HG03520 (cell line): ENCODE measurements around the gene TSR1.
"Not testable (repeated sequence)": the region's sequence is repeated elsewhere in the genome, so short reads cannot be mapped to it uniquely, and the experiment has no call there.

Experiments used
- ATAC-seq: cut with Tn5 transposase; IDR thresholded peaks from one replicate; pipeline ENCODE4 v1.9.1; 2021; ENCODE audit warnings: mild to moderate bottlenecking, moderate library complexity; ENCODE audit not compliant: unreplicated experiment

TSR1 gene

DNA sequence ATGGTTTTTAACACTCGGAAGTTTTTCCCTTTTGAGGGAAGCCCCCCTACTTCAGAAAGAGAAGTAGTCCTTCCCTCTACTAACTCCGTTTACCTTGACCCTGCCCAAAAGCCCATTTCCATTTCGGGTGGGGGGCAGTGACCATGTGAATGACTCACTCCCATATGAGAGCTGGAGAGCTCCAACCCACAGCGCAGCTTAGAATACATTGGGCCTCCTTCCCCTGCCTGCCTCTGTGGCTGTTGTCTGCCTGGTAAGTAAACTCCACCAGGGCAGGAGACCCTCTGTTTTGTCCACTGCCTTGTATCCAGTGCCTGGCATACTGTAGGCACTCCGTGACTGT lies 2.0 kb upstream of the TSR1 start:
- no peak for ATAC-seq

- ATAC-seq: peak; percentile 17
Observed at GRCh38 chr17:2337544-2338314, 1.5 kb upstream of the TSR1 start.

- peak; percentile 17 for ATAC-seq
Observed at GRCh38 chr17:2336852-2337543, 741 bp upstream of the TSR1 start, which contains the start of gene SGSM2. Gene SGSM2 (plus strand): TSS chr17:2337501. CDS start chr17:2337689, 188 bp downstream.

DNA sequence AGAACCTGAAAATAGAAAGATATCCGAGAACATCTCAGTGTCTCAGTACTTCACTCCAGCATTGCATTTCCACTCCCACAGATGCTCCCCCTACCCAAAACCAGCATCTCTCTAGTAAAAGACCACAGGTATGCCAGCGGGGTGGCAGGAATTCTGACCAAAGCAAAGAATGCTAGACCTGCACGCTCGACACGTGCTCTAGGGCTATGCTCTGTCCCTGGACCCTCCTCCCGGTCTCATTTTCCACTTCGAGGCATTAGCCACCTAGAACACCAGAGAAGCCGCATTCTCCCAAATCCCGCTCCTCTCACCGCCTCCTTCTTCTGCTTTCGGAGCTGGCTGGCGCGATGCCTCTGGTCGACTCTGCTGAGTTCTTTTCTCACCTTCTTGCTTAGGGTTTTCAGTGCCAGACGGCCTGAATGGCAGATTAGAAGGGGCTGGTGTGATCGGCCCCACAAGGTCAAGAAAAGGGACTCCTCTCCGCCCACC lies 487 bp downstream of the TSR1 start:
- ATAC-seq: no peak

DNA sequence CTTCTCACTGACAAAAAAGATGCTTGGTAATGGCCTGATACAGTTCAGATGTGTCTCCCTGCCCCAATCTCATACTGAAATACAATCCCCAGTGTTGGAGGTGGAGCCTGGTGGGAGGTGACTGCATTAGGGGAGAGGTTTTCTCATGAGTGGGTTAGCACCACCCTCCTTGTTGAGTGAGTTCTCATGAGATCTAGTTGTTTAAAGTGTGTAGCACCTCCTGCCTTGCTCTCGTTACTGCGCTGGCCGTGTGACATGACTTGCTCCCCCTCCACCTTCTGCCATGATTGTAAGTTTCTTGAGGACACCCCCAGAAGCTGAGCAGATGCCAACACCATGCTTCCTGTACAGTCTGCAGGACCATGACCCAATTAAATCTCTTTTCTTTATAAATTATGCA lies 5.0 kb downstream of the TSR1 start:
- ATAC-seq: no peak

- ATAC-seq: no peak
Observed at GRCh38 chr17:2323629-2324314, 12.5 kb downstream of the TSR1 start.

DNA sequence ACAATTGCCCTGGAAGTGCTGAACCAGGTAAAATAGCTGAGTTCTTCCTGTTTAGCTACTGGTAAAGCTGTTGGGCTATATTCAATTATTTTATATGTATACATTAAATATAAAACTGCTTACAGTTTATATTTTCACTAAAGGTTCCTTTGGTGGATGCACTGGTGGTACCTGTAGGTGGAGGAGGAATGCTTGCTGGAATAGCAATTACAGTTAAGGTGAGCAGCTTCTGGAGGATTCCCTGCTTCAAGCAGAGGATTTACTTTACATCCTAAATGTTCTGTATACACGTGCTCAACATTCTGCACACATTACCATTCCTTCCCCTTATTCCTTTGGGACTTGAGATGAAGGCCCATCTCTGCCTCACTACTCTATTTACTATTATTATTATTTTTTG lies 14.9 kb downstream of the TSR1 start:
- no peak for ATAC-seq

- ATAC-seq: no peak
Observed at GRCh38 chr17:2319051-2319450, 17.2 kb downstream of the TSR1 start.

DNA sequence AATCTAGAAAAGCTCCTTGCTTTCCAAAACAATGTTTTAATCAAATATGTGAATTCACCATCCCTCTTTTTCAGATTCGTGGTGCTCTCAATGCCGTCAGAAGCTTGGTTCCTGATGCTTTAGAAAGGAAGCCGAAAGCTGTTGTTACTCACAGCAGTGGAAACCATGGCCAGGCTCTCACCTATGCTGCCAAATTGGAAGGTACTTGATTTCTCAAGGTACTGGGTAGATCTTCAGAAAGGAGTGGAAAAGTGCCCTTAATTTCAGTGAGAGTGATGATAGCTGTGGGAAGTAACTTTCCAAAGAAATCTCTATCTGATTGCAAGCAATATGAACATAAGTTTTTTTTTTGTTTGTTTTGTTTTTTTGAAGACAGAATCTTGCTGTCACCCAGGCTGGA lies 18.5 kb downstream of the TSR1 start:
- ATAC-seq: no peak

GRCh38 chr17:2316916-2317205 lies 19.4 kb downstream of the TSR1 start:
- not testable (repeated sequence) for ATAC-seq

DNA sequence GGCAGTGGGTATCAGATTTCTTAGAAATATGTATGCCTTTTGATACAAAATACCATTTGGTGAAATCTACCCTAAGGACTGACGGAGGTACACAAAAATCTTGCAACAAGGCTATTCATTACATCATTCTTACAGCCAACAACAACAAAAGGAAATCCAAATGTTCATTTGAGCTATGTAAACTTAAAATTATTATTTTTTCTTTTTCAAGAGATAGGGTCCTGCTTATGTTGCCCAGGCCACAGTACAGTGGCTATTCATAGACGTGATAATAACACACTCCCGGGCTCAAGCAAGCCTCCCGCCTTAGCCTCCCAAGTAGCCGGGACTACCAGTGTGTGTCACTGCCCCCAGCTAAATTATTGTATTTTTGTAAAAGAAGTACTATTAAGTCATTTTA lies 23.5 kb downstream of the TSR1 start:
- no peak for ATAC-seq

GRCh38 chr17:2309338-2310154 lies 26.7 kb downstream of the TSR1 start:
- no peak for ATAC-seq

DNA sequence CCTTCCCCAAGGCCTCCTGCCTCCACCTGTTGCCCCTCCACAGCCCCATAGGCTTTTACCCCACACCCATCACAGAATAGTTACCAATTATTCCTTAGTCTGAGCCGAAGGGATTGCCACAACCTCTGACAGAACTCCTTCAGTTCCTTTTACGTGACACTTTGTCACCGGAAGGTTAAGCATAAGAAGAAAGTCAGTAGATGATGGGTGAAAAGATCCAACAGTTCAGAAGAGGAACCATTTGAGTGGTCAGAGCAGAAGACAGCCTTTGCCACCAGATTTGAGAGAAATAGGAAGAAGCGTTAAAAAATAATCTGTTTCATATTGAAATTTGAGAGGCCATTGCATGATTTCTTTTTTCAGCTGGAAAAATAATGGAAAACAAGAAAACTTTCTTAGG lies 31.3 kb downstream of the TSR1 start:
- ATAC-seq: no peak

DNA sequence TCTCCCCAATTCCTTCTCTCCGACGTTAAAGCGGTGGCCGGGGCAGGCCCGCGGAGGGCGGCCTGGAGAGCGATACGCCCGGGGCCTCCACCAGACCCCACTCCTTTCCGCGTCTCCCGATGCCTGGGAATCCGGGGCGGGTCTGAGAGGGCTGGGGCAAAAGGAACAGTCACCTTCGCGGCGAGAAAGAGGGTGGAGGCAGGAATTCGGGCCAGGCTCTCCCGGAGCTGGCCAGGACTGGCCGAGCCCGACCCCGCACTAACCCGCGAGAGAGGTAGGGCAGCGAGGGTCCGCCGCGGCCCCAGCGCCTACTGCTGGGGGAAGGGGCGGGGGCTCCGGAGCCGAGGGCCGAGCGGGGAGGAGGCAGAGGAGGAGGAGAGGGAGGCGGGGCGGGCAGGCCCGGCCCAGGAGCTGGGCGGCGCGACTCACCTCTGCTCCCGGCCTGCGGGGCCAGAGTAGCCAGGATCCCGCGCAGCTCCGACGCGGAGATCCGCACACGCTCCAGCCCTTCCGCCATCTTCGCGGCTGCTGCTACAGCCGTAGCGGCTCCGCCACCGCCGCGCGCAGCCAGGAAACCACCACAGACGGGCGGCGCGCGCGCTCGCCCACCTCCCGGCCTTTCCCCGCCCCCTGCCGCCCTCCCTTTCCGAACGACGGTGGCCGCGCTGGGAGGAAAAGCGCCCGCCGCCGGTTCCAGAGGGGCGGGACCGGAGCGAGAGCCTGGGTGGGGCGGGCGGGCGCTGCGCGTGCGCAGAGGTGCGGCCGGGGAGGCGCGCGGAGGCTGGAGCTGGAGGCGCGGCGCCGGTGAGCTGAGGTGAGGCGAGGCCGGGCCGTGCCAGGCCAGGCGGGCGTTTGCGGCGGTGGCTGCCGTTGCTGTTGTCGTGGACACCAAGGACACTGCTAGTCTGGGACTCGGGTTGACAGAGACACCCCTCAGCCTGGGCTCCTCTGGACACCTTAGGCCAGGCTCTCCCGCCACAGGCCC lies 32.8 kb downstream of the TSR1 start, which contains the start of the genes SMG6 and SRR:
Gene SMG6, minus strand, starts transcription at position 582 of the 985 bp plus-strand sequence. Its CDS starts 65 bp downstream, at position 517.
Gene SRR, plus strand, starts transcription at position 747 of the 985 bp plus-strand sequence. CDS start 11,611 bp downstream, outside the sequence.
- ATAC-seq: peak; percentile 77

DNA sequence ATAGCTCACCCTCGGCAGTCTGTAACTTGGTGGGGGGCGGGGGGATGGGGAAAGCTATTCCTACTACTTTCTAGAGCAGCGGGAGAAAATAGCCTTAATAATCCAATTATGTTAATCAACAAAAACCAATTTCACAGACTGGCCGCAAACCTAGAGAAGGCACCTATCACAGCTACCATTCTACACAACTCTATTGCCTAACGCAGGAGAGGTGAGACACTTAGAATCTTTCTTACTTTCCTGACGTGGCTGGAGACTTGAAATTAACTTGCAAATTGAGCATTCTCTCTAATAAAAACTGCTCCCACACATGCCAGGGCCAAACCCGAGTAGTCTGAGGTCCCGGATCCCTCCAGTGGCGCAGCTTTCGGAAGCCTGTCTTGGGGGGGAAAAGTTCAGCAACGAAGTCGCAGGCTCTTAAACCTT lies 33.5 kb downstream of the TSR1 start:
- ATAC-seq: no peak

- ATAC-seq: no peak
Observed at GRCh38 chr17:2299756-2300155, 36.5 kb downstream of the TSR1 start.

DNA sequence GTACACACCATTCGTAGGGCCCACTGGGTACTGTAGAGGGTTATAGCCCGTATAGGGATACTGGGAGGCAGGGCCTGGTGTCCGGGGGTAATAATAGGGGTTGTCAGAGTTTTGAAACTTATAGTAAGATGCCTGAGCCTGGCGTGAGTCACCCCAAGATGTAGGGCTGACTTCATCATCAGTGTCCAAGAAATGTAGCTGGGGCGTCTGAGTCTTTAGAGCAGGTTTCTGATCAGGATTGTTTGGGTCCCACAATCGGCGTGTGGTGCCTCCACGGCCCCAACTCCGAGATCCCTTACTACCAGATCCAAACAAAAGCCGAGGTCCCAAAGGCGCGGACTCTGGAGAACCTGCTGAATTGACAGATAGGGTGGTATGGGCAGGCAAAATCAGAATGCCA lies 37.1 kb downstream of the TSR1 start:
- ATAC-seq: no peak

GRCh38 chr17:2297023-2297422 lies 39.2 kb downstream of the TSR1 start:
- no peak for ATAC-seq

- no peak for ATAC-seq
Observed at GRCh38 chr17:2295575-2295974, 40.7 kb downstream of the TSR1 start.

GRCh38 chr17:2292100-2292499 lies 44.2 kb downstream of the TSR1 start:
- no peak for ATAC-seq
